GM18520 (cell line): ENCODE measurements around the gene CDC7.
"Not testable (repeated sequence)": the region's sequence is repeated elsewhere in the genome, so short reads cannot be mapped to it uniquely, and the experiment has no call there.

Experiments used
- ATAC-seq: cut with Tn5 transposase; IDR thresholded peaks from one replicate; pipeline ENCODE4 v1.9.1; 2021; ENCODE audit not compliant: unreplicated experiment

The CDC7 gene

DNA sequence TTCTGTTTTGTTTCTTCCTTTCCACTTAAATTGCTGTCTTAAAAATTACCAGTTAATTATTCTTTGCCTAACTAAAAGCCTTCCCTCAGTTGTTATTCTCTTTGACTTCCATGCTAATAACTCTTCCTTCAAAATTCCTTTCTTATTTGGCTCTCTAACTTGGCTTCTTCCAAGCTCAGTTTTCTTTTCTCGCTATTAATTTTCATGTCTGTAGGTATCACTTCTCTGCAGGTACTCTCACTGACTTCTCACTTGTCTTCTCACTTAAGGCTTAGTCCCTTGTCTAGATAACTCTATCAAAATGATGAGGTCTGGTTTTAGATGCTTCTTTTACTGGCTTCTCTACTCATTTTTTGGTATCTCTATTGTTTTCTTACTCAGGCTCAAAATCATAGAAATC, 10.1 kb downstream of the CDC7 start:
- no peak for ATAC-seq

DNA sequence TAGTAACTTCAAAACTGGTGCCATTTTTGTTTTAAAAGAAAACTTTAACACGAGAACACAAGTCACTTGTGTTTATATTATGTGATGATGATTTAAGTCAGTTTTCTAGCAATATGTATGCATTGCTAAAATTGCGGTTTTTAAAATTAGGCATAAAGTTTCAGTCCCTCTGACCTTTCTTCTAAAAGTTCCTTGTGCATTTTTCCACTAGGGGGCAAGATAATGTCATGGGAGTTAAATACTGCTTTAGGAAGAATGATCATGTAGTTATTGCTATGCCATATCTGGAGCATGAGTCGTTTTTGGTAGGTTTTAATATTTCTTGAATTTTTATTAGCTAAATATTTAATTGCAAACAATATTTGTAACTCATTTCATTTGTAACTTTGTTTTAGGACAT, 10.7 kb downstream of the CDC7 start:
- ATAC-seq, result no peak

DNA sequence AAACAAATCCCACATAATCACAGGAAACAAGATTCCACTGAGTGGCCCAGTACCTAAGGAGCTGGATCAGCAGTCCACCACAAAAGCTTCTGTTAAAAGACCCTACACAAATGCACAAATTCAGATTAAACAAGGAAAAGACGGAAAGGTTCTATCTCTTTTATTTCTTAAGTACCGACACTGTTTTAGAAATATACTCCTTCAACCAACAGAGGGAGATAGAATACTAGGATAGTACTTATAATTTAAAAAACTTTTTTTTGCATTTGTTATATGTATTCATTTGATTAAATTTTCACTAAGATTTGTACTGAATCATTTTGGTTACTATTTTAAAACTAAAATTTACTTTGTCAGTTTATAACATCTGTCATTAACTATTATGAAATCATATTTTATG, 12.5 kb downstream of the CDC7 start:
- ATAC-seq, result no peak

DNA sequence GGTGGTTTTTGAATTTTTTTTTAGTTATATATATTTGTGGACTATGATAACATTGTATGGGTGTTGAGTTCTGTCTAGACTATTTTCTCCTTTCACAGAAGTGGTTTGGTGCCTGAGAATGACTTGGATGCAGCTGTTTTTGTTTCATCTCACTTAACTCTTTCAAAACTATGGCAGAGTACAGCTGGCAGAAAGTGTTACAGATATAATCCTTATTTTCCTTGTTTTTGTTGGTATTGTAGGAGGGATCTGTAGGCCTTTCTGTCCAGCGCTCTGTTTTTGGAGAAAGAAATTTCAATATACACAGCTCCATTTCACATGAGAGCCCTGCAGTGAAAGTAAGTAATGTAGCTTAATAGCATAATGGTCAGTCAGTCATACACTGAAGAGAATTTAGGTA, 13.1 kb downstream of the CDC7 start:
- no peak for ATAC-seq

DNA sequence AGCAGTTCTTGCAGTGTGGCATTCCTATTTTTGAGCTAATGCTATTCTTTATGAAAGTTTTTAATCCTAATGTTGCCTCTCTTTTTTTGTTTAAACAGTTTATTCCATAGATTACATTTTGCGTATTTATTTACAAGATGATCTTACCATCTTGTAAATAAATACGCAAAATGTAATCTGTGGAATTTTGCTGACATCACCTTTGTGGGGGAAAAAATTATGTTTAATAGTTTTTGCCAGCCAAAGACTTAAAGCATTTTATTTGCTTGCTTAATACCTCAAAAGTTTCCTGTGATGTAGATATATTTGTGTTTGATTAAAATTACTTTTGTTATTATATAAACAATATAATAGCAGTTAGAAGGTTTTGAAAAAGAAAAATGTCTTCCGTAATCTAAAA, 15.3 kb downstream of the CDC7 start:
- no peak for ATAC-seq

DNA sequence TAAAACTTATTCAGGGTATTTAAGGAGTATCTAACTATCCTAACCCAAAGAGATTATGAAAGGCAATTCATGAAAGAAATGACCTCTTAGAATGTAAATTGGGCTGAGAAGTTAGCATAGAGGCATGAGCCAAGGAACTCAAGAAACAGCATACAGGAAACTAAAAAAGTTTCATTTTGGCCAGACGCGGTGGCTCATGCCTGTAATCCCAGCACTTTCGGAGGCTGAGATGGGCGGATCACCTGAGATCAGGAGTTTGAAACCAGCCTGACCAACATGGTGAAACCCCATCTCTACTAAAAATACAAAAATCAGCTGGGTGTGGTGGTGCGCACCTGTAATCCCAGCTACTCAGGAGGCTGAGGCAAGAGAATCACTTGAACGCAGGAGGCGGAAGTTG, 16.0 kb downstream of the CDC7 start:
- not testable (repeated sequence) for ATAC-seq

DNA sequence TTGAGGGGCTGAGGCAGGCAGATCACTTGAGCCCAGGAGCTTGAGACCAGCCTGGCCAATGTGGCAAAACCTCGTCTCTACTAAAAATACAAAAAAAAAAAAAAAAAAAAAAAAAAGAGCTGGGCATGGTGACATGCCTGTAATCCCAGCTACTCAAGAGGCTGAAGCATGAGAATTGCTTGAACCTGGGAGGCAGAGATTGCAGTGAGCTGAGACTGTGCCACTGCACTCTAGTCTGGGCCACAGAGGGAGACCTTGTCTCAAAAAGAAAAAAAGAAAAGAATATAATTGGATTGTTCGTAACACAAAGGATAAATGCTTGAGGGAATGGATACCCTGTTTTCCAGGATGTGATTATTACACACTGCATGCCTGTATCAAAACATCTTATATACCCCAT, 18.5 kb downstream of the CDC7 start:
- ATAC-seq, result not testable (repeated sequence)

DNA sequence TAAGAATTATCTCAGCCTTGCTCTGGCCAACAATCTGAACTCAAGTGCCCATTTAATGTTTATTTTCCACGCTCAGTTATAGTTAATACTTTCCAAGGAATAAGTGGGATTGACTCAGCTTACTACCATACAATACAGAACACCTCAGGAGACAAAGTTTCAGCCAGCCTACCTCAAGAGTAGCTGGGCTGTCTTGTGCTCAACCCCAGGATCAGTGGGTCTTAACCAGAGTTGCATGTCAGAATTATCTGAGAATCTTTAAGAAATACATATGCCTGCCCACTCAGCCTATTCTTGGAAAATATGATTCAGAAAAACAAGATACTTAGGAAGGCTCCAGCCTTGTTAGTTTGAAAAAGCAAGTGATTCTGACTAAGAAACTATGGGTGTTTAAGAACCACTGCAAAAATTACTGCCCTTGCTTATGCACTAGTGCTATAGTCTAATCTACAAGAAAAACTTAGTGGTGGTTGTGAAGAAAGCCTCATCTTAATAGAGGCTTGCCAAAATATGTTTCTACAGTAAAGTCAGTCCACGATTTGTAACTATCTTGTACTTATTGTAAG, 20.4 kb downstream of the CDC7 start:
- ATAC-seq, result no peak

DNA sequence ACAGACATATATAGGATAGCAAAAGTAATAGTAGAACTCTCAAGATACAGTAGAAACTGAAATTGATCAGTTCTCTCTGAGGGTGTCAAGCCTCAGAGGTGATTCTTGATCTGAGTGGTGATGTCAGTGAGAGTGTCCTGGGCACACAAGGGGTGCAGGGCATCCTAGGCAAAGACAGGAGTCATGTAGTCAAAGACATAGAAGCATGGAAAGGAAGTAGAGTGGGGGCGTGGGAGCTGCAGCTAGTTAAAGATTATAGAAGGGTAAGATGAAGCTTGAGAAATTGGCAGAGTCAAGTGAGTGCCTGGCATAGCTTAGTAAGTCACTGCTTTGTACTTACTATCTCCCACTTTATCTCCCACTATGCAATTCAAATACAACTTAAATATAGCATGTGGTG, 22.8 kb downstream of the CDC7 start:
- ATAC-seq, result peak; percentile 100

DNA sequence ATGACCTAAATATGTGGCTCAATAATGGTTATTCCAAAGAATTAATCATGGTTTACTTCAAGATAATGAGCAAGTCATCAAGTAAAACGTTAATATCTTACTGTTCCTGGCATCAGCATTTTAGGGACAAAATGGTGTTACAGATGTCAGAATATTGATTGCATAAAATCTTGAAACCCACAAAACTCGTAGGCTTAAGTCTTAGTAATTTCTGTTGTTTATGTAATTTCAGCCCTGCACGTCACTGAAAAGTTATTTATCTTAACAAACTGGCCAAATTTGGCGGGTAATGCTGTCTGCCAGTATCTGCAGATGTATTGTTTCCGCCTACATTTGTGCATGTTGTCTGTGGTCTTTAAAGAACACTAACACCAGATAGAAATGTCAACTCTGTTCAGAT, 25.8 kb downstream of the CDC7 start:
- no peak for ATAC-seq

DNA sequence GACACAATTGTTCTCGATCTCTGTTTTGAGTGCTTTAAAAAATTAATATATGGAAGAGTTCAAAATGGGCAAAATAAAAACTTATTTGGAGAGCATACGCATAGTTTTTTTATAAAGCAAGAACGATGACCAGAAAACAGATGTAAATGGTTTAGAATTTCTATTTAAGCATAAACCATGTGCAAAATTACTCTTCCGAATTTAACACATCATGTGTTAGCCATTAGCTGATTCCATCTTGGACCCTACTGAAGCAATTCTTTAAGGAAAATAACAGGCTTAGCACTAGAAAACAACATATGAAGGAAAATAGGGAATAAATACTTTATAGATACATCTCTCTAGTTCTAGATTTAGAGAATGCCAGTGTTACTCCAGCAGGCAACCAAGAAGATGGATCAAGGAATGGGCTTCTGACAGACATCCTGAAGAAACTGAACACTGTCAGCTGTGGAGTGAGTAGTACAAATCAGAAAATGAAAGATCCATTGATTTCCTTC, 26.7 kb downstream of the CDC7 start:
- ATAC-seq, result no peak

DNA sequence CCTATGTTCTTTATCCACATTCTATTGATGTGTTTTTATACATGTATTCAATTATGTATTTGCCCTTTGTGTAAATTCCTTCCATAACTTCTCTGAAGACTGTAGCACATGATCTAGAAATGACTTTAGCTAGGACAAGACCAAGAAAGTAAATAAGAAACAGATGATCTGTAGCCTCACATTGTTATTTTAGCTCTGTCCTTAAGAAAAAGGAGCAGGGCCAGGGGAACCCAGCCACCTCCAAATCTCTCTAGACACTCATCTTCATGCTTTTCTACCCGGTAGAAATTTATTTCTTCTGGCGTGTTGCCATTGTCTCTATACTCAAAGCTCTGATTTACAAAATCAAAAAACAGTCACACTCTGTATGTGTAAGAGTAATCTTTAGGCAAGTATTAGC, 27.1 kb downstream of the CDC7 start:
- ATAC-seq, result no peak

DNA sequence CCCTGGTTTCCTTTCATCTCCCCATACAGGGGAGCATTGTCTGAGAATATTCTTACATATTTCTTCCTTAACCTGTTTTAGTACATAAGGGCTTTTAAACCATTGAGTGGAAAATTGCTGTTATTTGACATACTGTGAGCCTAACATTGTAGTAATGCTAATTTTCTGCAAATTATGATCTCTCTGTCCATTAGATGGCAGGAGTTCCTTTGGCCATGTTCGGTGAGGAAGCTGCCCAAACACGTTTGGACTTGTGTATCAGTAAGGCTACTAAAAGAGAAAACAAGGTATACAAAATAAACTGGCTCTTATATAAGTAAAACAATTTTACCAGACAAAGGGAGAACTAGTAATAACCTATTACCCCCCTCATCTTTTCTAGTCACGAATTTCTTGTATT, 29.2 kb downstream of the CDC7 start:
- ATAC-seq, result no peak

DNA sequence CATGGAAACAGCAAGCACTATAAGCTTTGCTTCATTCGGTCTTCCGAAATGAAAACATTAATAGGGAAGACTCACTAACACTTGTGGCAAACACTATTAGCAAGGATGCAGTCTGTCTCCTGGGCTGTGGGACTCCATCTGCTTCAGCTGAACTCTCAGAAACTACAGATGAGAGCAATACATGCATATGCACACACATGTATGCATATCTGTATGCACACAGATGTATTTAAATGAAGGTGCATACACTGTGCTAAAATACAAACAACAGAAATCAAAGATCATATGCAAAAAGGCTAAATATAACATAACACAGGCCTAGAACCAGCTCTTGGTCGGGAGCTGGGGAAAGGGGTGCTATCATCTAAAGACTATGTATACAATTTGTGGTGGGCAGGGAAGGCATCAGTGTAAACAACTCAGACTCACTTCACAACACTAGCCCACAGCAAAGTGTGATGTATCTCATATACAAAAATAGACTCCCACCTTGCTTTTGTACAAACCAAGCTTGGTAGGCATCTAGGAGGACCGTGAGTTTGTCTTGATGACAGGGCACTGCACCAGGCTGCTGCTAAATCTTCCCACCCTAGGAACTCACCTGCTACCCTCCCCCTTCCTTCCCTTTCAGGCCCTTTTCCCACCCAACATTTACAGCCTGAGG, 32.8 kb downstream of the CDC7 start:
- no peak for ATAC-seq

DNA sequence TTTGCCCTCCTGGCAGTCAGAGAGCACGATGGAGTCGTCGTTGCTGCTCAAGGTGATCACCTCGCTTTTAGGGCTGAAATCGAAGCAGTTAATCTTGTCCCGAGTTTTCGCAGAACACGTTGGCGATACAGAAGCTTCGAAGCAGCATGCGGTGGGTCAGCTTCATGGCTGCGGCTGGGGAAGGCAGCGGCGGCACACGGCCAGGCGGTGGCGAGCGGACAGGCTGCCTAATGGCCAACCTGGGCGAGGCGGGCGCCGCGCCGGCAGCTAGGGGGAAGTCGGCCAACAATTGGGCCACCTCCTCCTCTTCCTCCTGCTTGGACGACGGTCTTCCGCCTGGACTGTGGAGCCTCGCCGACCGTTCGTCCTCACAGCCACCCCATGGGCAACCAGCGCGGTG, 34.8 kb downstream of the CDC7 start:
- ATAC-seq, result no peak

DNA sequence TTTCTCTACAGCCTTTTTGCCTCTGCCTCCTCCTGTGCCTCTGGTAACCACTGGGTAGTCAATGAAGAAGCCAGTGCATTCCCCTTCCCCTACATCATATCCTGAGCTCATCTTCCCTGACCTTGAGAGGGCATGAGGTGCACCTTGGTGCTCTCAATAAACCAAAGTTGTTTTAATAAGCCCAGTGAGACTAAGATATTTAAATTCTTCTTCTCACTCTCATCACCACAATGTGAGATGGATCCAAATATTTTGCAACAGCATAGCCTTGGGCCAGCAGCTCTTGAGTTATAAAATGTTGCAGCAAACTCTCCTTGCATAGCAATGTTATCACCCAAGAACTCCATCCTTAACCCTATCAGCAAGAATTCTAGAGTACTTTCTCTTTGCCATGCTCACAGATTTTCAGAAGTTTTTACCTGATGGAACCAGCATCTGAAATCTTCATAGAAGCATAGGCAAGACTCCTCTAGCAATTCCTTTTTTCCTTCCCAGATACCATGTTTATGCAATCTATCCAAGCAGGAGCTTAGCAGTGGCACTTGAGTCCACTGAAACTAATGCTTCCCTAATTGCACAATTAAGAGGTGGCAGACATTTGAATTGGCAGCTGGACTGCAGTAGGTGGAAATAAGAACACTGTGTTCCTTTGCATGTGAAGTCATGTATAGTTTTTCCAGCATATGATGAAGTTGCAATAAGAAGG, 36.8 kb downstream of the CDC7 start:
- ATAC-seq, result no peak

DNA sequence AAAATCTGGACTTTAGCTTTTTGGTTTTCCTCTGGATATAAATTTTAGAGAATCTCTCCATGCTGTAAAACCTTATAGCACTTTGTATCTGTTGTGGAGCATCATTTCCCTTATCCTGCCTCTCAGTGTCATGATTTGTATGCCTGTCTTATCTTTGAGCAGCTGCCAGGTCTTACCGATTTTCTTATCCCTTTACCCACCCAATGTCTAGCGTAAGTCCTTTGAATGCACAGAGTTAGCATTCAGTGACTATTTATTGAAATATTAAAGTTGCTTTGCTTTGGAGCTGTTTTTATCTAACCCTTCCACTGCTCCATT, 37.3 kb downstream of the CDC7 start:
- ATAC-seq, result no peak

DNA sequence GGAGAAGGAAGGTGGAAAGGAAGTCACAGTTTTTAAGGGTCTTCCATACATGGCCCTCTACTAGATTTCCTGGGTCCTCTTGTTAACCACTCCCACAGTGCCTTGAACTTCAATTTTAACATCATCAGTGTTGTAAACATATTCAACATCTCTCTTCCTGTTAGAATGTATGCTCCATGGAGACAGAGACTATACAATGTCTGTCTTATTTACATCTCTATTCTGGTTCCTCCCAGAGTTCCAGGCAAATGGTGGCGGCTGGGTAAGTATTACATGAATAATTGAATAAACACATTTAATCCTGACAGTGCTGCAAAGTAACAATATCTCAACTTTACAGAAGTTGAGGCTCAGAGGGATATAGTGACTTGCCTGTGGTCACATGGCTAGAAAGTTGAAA, 40.3 kb downstream of the CDC7 start:
- no peak for ATAC-seq

DNA sequence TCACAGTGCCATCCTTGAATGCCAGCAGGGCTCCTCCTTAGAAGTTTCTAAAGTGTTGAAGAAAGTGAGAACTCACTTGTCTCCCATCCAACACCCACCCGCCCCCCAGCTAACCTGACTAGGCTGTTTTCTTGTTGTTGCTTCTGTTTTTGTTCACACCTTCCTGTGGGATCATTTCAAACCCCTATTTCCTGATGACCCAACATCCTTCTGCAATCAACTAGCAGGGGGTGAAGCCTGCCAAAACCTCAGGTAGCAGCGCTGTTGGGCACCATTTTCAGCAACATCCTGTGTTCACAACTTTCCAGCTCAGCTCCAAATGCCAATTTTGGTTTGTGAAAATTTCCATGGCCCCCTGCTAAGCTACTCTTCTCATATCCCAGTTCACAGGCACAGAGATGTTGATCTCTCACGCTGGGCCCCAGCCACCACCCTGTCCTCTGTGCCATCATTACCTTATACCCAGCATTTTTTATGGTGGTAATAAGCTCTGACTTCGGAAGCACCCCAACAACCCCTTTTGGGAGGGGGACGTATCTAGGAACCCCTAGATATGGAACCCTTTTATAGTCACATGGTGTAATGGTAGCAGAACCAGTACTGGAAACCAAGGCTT, 41.4 kb downstream of the CDC7 start:
- ATAC-seq, result no peak

DNA sequence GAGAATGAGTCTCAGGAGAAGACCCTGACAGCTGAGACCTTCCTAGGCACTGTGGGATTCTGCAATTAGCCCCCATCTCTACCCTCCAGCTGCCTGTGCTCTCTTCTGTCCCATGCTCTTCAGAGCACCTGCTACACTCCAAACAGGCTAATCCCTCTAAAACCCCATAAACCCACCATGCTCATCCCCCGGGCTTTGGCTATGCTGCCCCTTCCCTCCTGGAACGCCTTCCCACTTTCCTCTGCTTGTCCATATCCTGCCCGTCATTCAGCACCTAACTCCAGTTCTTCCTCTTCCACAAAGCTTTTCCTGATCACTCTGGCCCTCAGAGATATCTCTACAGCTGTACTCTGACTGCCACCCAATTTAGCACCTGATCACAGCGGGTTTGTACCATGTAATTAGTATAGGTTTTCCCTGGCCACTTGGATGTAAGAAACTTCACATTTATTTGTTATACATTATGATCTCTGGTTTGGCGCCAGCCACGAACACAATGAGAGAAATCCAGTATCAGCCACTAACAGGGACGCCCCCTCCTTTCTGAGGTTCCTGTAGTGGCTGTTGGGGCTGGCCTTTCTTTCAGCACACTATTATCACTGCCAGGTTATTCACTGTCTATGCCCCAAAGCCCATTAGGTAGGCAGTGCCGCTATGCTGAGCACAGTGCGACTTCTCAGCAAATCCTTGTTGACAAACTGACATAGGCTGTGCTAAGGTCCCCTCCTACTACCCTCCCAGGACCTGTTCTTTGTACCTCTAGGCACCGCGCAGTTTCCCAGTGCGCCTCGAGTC, 45.1 kb downstream of the CDC7 start:
- ATAC-seq, result no peak

DNA sequence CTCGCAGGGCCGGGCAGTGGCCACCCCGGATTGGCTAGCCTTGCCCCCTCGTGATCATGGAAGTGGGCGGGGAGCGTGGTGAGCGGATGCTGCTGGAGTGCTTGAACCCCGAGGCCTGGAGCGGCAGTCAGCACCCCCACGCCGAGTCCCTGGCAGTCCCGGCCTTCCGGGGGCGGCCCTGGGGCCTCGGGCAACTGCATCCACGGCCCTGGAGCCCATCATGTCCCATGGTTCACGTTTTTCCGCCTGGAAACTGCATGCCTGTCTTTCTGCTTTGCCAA, 45.6 kb downstream of the CDC7 start:
- no peak for ATAC-seq

DNA sequence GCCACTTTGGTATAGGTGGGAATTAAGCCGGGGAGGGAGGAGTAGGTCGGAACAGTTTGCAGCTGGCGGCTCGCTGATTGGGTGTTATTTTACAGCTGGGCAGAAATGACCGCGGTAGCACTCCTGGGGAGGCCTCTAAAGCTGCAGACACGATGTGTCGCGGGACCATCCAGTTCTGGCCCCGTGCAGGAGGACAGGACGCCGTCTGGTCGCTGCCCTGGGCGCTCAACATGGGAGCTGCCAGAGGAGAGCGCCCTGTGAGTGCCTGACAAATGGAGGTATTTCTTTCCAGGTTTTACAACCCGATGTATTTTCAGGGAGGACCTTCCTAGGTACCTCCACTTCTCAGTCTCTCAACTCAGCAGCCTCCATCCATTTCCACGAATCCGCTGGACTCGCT, 46.2 kb downstream of the CDC7 start:
- no peak for ATAC-seq
